ENCODE measurements around the gene CD27.
"Not testable (repeated sequence)": the region's sequence is repeated elsewhere in the genome, so short reads cannot be mapped to it uniquely, and the experiment has no call there.

CD27 gene

GRCh38 chr12:6444704-6445688, at the start of gene CD27:
Gene CD27 (plus strand): TSS chr12:6444955. CDS start chr12:6445096, 141 bp downstream.
- no peak for DNase-seq (ENCODE audit: low read depth in 3 of 3)

- DNase-seq (ENCODE audit: low read depth in 3 of 3) = no peak
Measured at GRCh38 chr12:6396031-6396430, 48.7 kb upstream of the CD27 start.

DNA sequence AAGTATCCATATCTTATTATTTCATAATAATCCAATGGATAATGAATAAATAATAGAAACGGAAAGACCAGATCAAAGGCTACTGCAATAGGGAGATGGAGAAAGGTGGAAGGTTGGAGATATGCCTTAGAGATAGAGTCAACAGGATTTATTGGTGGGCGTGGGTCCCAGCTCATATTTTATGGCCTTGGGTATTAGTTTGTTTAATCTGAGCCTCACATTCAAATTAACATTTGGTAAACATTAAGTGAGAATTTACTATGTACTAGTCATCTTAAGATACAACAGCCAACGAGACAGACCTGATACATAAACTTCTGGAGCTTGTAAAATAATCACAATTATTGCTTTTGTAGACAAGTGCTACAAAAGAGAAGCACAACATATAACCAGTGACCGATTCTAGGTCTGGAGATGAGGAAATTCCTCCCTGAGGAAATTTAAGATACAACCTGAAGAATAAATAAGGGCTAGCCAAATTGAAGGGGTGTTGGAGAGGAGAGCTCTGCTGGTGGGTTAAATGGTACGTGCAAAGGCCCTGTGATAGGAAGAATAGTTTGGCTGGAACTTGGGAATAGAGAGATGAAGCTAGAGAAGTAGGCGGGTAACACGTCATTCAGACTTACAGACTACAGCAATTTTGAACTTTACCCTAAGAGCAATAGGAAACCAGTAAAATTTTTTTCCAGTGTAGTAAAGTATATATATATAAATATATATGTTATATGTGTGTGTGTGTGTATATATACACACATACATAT, 44.7 kb upstream of the CD27 start:
- no peak for DNase-seq (ENCODE audit: low read depth in 3 of 3)

DNA sequence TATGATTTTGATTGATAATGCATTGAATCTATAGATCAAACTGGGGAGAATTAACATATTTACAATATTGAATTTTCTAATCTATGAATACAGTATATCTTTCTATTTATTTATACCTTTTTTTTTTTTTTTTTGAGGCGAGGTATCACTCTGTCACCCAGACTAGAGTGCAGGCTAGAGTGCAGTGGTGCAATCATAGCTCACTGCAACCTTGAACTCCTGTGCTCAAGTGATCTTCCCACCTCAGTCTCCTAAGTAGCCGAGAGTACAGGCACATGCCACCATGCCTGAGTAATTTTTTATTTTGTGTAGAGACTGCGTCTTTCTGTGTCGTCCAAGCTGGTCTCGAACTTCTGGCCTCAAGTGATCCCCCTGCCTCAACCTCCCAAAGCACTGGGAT, 40.4 kb upstream of the CD27 start:
- DNase-seq (ENCODE audit: low read depth in 3 of 3) = no peak

DNA sequence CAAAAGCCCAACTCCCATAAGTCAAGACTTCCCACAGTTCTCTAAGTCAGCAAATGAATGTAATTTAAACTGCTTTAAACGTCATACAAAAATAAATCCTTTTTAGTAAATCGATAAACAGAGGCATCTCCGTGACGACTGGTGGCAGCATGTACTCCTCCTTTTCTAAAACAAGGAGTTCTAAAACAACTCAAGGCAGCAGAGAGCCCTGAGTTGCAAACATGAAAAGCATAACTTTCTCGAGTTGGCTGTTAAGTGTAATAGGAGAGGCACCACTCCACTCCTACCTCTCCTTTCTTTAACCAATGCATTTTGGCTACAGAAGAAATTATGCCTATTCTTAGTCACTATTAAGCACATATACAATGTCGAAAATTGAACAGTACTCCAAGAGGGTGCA, 38.8 kb upstream of the CD27 start:
- DNase-seq (ENCODE audit: low read depth in 3 of 3) = no peak

- no peak for DNase-seq (ENCODE audit: low read depth in 3 of 3)
Measured at GRCh38 chr12:6407236-6407954, 37.4 kb upstream of the CD27 start.

GRCh38 chr12:6416596-6416995, 28.2 kb upstream of the CD27 start:
- no peak for DNase-seq (ENCODE audit: low read depth in 3 of 3)

GRCh38 chr12:6418796-6419195, 26.0 kb upstream of the CD27 start:
- DNase-seq (ENCODE audit: low read depth in 3 of 3) = no peak

GRCh38 chr12:6420364-6420763, 24.4 kb upstream of the CD27 start:
- DNase-seq (ENCODE audit: low read depth in 3 of 3) = no peak

DNA sequence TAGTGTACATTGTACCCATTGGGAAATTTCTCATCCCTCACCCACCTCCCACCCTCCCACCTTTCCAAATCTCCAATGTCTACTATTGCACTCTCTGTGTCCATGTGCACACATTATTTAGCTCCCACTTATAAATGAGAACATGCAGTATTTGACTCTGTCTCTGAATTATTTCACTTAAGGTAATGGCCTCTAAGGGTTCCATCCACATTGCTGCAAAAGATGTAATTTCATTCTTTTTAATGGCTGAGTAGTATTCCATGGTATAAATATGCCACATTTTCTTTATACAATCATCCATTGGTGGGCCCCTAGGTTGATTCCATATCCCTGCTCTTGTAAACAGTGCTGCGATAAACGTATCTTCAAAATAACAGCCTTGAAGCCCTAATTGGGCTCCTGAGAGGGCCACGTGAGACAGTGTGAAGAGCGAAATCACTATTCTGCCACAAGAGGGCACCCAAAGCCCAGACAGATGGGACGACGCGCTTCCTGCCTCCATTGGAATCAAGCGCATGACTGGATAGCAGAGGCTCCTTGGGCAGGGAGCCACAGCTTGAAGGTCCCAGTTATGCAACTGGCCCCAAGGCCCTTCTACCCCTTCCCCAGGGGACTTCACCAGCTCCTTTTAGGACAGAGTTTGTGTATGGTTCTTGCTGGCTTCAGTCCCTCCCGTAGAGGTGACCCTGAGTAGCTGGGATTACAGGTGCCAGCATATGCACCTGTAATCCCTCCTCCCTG, 21.3 kb upstream of the CD27 start:
- peak; percentile 61 to 68 (median 68) for DNase-seq (ENCODE audit: low read depth in 3 of 3)

DNA sequence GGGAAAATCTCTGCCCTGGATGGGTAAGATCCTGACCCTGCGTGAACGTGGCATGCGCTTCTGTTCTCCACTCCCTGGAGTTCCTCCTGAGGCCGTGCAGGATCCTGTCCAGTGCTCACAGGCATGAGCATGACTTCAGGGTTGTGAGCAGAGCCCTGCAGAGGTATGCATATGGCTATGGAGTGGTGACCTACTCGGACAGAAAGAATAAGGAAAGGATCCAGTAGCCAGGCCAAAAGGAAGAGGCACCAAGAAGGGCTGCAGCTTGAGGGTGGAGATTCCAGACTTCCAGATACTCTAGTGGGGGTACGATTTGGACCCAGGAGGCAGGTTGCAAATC, 20.8 kb upstream of the CD27 start:
- DNase-seq (ENCODE audit: low read depth in 3 of 3) = no peak

DNA sequence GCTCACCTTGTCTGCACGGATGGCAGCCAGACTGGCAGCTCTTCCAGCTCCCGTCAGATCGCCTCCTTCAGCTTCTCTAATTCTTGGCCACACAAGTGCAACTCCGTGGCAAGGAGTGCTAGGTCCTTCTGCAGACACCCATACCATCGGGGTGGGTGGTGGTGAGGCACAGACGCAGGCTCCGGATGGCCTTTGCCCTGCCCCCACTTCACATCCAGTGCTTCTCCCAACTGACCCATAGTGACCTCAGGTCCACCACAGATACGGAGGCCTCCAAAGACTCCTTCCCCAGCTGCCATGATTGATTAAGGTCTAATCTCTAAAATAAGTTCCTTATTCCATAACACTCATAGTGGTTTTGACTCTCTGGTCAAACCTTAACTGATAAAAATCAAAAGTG, 19.9 kb upstream of the CD27 start:
- no peak for DNase-seq (ENCODE audit: low read depth in 3 of 3)

GRCh38 chr12:6425590-6426531, 18.9 kb upstream of the CD27 start:
- DNase-seq (ENCODE audit: low read depth in 3 of 3) = no peak

GRCh38 chr12:6426882-6427671, 17.7 kb upstream of the CD27 start:
- peak; percentile 82 to 94 (median 92) for DNase-seq (ENCODE audit: low read depth in 3 of 3)

DNA sequence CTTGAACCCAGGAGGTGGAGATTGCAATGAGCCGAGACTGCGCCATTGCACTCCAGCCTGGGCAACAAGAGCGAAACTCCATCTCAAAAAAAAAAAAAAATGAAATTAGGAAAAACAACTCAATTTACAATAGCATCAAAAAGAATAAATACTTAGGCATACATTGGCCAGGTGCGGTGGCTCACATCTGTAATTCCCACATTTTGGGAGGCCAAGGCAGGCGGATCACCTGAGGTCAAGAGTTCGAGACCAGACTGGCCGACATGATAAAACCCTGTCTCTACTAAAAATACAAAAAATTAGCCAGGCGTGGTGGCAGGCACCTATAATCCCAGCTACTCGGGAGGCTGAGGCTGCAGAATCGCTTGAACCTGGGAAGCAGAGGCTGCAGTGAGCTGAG, 17.0 kb upstream of the CD27 start:
- not testable (repeated sequence) for DNase-seq (ENCODE audit: low read depth in 3 of 3)

- no peak for DNase-seq (ENCODE audit: low read depth in 3 of 3)
Measured at GRCh38 chr12:6428326-6428725, 16.4 kb upstream of the CD27 start.

DNA sequence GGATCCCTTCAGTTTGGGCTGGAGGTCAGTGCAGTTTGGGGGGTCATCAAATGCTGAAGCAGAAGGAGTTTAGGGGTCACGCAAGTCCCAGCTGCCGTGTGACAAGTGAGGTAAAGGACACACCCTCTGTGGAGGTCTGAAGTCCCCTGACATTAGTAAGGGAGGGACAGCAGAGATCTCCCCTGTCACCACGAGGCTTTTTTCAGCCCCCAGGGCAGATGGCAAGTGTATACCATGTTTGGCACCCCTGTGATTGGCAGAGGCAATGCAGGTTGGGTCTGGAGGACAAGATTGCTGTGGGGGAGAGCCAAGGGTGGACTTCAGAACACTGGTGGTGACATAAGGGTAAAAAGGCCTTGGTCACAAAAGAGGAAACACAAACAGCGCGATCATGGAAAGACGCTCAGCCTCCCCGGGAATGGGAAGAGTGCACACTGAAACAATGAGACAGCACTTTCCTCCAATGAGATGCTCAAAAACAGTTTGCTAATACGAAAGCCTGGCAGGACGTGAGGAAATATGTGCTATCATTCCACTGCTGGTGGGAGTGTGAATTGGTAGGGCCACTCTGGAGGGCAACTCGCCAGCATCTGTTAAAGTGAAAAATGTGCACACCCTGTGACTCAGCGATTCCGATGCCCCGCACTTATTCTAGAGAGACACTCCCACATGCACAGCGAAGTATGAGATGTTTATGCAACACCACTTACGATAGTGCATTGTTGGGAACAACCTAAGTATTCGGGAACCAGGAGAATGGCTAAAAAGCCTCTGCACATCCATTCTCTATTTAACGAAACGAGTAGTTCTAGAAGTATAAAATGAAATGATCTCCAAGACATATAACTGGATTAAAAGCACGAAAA, 14.4 kb upstream of the CD27 start:
- peak in 2 of 3 experiments; percentile 43 to 71 for DNase-seq (ENCODE audit: low read depth in 3 of 3)

DNA sequence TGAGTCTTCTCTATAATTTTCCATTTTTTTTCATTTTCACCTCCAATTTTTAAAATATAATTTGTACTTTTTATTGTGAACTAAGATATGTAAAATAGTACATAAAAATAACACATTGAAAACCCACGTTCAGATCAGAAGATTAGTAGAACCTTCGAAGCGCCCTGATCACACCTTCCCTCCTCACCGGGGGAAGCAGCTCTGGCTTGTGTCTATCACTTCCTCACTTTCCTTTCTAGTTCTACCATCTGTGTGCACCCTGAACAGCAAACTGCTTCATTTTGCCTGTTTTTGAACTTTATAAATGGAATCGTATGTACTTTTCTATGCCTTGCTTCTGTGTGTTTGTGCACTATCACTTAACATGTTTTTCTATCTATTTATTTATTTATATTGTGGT, 11.8 kb upstream of the CD27 start:
- DNase-seq (ENCODE audit: low read depth in 3 of 3) = no peak

Data from stimulated activated CD4-positive, alpha-beta T cell treated with anti-CD3 and anti-CD28 coated beads, TNF-alpha, amount 100 ng/mL, for 24 hours (primary cell).